GM18870 (cell line): ENCODE results near the gene CCT3.
"Not testable (repeated sequence)": the region's sequence is repeated elsewhere in the genome, so short reads cannot be mapped to it uniquely, and the experiment has no call there.

ENCODE experiments used
- ATAC-seq: cut with Tn5 transposase; IDR thresholded peaks from one replicate; pipeline ENCODE4 v1.9.1; 2021; ENCODE audit warnings: moderate library complexity; ENCODE audit not compliant: unreplicated experiment

CCT3 gene

DNA sequence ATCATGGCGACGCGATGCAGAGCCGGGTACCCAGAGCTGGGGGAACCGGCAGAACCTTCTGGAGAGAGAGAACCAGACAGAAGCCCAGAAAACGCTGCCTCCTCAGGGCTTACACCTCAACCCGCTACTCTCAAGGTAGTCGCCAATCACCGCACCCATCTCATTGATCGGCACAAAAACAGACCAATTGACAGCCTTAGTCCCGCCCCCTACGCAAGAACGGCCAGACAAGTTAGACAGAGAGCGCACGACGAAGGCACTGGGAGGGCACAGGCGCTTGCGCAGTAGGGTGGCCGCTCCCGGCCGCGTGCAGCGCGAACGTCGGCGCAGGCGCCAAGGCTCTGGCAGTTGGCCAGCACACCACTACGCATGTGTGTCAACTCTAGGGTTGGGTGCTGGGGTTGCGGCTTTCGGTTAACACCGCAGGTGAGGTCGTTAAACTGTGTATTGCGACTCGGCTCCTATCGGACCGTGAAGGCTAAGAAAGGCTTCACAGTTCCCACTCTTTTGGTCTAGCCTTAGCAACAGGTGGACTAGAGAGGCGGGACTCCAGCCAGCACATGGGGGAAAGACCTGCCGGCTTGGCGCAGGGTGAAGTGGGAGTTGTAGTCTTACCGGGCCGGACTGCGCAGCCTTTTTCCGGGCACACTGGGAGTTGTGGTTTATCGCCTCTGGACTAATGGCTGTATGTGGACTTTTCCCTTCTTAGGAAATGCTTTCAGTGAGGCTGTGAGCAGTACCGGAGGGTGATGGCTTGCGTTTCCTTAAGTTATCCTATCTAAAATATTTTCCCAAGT, at the start of gene CCT3, which contains the start of gene TSACC:
CCT3 (minus strand) TSS at position 113 of the 797 bp plus-strand sequence; CDS start at position 5, 108 bp downstream.
TSACC (plus strand) TSS at position 347 of the 797 bp plus-strand sequence. CDS start 1,232 bp downstream, outside the sequence.
- ATAC-seq, result peak; percentile 94

DNA sequence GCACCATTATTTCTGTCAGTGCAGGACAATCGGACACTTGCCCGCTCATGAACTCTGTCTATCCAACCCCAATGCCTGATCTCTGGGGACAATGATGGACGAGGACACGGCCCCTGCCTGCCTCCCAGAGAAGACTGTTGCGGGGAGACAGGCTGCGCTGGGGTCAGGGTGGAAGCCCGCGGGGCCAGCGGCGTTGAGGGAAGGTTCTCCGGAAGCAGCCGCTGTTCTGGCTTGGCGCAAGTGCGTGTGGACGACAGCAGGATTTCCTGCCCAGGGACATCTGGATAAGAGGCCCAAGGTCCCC, 49.7 kb upstream of the CCT3 start:
- no peak for ATAC-seq

DNA sequence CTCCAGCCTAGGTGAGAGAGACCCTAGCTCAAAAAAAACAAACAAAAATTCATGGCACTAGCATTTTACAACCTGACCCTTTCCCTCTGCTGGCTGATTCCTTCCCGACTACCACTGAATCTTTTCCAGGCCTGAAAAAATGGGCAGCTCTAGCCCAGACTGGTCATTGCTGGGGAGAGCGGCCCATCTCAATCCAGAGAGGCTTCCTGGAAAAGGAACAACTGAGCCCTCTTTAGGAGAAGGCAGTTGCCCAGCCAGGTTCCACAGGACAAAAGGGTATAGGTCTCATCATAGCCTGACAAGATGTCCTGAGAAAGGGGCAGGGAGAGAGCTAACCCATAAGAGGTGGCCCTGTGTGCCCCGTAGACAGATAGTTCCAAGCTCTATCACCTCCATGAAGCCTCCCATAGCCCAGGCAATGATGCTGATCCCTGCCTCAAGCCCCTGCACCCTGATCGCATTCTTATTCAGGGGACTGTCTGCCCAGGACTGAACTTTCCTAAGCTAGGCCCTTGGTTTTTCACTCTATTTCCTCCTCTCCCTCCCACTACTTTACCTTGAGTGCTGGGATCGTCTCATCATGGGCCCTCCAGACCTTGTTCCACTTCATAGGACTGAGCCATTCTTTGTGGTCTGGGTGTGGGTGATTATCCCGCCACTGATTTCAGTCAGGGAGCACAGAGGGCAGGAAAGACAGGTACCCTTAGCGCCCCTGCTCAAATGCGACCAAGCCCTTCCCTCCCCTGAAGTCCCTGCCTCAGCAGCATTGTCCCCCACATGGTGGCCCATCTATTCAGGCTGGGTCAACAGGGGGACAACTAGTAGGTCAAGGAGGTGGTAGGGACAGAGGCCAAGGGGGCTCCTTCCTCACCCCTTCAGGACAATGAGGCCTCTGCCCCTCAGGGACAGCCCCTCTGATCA, 49.1 kb upstream of the CCT3 start:
- ATAC-seq, result no peak

DNA sequence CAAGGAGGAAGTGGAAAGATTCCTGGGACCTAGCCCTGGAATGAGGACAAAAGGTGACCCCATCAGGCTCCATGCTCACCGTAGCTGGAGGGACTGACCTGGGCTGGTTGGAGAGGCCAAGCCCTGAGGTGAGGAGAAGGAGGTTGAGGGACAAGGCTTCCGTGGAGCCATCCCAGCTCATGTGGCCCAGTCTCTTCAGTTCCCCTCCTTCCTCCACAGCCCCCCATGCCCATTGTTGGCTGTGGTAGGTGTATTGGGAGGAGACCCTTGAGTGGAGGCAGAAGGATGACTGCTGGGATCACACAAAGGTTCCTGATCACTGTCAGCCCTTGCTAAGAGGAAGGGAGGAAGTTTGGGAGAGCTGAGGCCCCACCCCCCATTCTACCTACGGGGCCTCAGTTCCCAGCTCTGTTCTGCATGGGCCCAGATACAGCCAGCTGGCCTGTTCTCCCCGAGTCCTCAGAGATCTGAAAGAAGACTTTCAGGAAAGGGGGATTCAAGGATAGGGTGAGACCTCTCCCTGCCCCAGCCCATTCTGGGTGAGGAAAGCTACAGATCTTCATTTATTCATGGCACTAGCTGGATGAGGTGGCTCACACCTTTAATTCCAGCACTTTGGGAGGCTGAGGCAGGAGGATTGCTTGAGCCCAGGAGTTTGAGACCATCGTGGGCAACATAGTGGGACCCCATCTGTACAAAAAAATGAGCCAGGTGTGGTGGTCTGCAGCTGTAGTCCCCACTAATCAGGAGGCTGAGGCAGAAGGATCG, 48.2 kb upstream of the CCT3 start:
- ATAC-seq, result no peak

DNA sequence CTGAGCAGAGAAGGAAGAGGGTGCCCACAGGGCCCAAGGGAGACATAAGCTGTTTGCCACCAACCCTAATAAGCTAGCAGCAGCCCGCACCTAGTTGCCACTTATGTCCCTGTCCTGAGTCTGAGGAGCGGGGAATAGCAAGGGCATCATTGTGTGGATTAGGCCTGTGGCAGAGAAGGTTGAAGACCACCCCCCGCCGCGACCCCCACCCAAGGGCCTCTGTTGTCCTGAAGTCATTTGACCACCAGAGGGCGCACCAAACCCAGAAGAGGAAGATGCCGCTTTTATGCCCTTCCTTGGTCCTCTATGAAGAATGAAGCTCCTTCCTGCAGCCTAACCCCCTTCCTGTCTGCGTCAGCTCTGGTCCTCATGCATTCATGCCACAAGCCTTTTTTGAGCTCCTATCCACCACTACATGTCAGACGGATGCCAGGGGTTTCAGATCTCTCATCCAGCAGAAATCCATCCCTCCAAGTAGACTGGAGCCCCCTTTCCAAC, 47.5 kb upstream of the CCT3 start:
- ATAC-seq, result no peak

DNA sequence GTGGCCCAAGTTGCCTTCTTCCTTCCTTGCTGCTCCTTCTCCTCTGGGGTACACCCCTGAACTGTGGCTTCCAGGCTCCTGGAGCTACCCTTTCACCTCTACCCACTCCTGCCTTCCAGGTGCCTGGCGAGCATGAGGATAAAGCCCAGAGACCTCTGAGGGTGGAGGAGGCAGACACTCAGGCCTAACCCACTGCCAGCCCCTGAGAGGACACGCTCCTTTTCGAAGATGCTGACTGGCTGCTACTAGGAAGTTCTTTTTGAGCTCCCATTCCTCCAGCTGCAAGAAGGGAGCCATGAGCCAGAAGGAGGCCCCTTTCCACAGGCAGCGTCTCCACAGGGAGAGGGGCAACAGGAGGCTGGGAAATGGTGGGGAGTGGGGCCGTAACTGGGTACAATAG, 46.6 kb upstream of the CCT3 start:
- ATAC-seq, result no peak

DNA sequence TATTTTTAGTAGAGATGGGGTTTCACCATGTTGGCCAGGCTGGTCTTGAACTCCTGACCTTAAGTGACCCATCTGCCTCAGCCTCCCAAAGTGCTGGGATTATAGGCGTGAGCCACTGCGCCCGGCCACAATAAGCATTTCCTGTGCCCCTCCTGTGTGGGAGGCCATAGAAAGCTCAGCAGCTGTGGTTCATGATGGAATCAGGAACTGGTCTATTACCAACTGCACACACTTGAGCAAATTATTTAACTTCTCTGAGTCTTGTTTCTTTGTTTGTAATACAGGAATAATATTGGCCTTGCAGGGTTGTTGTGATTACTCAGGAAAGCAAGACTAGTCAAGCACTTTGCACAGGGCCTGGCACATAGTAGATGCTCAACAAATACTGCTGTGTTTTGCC, 45.9 kb upstream of the CCT3 start:
- ATAC-seq, result no peak

DNA sequence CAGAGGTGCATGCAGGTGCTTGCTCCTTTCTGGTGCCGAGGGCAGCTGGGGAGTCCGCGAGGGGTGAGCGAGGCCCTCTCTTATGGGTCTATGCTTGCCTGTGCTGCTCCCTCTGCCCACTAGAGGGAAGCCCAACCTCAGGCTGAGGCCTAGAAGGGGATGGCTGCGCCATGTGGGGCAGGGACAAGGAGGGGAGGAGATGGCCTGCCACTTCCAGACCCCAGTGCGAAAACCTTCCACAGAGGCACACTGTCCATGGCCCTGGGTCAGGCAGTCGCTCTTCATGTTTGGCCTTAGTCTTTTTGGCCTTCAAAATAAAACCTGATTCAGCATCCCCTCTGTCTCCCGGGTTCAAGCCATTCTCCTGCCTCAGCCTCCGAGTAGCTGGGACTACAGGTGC, 44.9 kb upstream of the CCT3 start:
- no peak for ATAC-seq

DNA sequence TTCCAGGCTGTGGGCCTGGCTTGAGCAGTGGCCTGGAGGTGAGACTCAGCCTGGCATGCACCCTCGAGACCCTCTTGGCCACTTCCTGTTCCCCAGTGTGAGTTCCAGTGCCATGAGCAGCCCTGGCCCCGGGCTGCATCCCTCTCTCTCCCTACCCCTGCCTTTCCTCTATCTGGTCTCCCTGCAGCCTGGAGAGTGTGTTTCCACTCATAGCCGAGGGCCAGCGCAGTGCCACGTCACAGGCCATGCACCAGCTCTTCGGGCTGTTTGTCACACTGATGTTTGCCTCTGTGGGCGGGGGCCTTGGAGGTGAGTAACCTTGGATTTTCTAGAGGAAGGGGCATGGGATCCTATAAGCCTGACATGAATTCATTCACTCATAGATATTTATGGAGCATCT, 44.5 kb upstream of the CCT3 start:
- no peak for ATAC-seq

DNA sequence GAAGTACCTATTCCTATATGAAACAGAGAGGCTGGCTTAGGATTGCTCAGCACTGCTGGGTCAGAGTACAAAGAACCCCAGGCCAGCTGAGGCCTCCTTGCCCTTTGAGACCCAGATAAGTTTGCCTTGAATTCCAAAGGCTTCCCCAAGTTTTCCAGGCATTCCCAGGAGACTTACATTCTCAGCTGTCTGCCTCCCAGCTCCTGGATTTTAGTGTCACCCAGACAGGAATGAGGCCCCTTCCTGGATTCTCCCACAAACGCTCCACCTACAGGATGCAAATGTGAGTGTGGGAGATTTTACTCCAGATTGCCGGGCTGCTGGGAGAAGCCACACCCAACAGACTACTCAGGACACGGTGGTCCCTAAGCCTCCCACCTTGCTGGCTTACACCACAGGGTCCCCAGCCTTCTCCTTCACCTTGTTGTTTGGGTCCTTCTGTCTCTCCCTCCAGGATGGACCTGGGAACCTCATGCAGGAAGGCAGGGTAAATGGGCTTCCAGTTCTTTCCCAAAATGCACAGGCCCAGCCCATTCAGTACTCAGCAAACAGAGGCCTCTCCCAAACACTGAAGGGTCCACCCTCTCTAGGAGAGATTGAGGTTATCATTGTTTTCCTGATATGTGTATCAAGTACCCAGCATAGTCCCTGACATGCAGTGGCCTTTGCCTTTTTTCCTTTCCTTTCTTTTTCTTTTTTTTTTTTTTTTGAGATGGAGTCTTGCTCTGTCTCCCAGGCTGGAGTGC, 41.5 kb upstream of the CCT3 start:
- no peak for ATAC-seq

DNA sequence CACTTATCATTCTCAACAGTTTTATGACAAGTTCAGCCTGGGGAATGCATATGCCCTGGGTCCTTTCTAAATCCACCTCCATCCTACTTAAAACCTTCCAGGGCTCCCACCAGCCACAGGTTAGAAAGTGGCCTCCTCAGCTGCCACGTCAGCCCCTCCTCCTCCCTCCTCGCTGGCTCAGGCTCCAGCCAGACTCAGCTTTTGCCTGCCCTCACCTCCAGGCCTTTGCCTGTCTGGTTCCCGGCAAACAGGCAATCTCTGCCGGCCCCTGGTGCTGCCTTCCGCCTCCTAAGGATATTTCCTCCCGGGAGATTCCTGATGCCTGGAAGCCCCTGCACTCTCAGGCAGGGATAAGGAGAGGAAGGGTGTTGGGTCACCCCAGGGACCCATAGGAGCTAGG, 40.5 kb upstream of the CCT3 start:
- ATAC-seq, result no peak

DNA sequence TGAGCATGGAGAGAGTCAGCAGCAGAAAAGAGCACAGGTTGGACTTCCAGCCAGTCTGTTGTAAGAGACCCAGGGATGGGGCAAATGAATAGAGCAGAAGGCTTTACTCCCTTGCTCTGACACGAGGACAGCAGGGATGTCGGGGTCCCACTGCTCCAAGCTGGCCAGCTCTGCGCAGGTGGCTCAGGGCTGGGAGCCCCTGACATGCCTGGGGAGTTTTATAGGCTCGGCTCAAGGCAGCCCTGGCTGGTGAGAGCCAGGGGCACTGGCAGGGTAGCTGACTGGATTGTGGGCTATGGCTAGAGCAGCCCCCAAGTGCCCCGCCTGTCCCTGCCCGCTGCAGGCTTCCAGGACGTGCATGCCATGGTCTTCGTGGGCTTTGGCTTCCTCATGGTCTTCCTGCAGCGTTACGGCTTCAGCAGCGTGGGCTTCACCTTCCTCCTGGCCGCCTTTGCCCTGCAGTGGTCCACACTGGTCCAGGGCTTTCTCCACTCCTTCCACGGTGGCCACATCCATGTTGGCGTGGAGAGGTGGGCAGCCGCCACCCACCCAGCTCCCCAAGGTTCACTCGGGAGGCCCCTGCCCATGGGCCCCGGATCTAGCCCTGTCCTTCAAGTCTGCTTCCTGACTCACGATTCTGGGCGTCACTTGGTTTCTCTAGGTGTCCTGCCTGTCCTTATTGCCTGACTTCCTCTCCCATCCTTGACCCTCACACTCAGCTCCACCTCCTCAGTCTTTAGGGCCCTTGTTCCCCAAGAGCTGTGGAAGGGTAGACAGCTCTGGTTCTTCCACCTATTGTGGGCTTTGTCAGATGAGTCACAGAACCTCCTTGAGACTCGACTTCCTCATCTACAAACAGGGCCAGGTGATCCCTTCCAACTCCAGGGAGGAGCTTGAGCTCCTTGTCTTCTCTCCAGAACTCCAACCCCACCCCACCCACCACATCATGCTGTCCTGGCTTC, 39.1 kb upstream of the CCT3 start:
- ATAC-seq, result no peak

DNA sequence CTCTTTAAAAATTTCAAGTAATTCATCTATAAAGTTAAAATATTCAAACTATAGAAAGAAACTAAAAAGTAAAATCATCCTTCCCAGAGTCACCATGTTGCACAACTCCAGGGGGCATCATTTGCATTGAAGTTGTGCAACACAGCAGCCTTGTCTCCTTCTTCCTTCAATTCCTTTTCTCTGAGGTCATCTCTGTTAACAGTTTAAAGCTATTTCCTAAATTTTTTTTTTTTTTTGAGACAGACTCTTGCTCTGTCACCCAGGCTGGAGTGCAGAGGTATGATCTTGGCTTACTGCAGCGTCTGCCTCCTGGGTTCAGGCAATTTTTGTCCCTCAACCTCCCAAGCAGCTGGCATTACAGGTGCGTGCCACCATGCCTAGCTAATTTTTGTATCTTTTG, 38.1 kb upstream of the CCT3 start:
- no peak for ATAC-seq

DNA sequence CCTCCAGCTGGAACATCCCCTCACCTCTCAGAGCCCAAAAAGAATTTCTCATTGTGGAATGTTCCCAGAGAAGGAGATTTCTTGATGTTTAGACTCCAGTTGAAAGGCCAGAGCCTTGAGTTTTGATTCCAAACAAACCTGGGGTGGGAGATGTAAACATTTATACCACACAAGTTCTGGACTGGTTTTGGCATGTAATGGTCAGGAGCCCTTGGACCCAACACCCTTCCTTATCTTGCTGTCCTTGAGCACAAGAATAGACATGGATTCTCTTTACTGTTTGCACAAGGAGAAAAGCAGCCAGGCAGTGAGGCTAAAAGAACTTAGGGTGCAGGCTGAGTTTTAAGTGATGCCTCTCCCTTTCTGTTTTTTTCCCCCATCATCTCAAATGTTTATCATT, 35.5 kb upstream of the CCT3 start:
- ATAC-seq, result no peak

DNA sequence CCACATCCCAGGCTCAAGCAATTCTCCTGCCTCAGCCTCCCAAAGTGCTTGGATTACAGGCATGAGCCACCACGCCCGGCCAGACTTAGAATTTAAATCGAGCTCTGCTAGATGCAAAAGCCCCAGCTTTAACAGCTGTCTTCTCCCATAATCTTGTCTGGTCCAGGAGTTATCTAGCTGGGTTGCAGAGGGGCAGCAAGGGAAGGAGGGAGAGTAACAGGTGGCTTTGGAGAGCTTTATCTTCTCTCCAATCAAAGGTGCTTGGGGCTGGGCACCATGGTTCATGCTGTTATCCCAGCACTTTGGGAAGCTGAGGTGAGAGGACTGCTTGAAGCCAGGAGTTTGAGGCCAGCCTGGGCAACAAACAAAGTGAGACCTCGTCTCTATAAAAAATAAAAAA, 34.8 kb upstream of the CCT3 start:
- ATAC-seq, result no peak

DNA sequence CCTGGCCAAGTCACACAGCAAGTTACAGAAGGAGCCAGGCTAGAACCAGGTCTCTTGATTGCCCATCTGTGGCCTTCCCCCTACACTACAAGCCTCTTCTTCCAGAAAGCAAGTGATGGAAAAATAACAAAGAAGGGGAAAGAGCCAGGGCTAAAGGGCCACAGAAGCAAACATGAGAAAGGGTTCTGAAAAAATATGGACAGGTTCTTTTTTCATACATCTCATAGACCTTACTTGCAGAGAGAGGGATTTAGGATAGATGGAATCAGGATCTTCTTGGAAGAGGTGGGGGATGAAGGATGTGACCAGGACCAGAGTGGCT, 34.1 kb upstream of the CCT3 start:
- ATAC-seq, result no peak

DNA sequence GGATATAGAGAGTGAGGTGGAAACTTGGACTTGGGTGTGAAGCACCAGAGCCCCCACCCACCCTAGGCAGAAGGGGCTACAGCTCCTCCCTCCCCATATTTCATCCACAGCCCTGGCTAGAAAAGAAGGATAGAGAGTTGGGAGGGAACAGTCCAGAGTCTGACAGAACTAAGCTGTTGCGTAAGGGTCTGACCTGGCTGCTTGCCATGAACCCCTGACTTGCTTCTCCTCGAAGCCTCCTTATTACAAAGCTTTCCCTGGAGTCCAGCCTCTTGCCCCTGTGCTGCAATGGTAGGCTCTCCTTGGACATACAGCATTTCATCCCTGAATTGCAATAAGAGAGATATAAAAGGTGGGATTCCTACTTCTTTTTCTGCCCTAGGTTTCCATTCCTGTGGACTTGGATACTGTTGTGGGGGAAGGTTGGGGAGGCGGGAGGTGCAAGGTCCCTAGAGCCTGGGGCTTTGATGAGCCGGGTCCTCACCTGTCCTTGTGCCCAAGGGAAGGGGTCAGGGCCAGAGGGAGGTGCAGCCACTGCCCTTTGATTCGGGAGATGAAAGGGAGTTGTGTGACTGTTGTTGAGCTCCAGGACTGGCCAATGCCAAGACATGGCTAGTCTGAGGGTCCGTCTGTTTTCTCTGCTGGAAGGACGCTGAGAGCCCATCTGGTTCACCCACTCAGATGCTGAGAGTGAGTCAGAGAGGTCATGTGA, 33.6 kb upstream of the CCT3 start:
- ATAC-seq, result no peak

DNA sequence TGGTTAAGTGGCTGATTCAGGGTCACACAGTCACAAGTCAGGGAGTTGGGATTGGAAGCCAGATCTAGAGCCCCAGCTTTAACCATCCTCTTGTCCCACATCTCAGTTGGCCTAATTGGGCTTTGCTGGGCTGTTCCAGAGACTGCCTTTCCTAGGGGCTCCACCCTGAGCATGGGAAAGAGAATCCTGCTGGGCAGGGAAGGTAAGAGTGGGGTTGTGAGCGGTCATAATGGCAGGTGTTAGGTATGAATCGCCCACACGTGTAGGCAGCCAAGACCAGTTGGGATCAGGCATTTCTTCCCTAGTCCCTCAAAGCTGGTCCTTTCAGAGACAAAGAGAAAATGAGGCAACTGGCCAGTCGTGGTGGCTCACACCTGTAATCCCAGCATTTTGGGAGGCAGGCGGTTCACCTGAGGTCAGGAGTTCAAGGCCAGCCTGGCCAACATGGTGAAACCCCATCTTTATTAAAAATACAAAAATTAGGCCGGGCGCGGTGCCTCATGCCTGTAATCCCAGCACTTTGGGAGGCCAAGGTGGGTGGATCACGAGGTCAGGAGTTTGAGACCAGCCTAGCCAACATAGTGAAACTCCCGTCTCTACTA, 31.7 kb upstream of the CCT3 start:
- not testable (repeated sequence) for ATAC-seq
